ENCODE results near the gene GNAS.

Gene GNAS

DNA sequence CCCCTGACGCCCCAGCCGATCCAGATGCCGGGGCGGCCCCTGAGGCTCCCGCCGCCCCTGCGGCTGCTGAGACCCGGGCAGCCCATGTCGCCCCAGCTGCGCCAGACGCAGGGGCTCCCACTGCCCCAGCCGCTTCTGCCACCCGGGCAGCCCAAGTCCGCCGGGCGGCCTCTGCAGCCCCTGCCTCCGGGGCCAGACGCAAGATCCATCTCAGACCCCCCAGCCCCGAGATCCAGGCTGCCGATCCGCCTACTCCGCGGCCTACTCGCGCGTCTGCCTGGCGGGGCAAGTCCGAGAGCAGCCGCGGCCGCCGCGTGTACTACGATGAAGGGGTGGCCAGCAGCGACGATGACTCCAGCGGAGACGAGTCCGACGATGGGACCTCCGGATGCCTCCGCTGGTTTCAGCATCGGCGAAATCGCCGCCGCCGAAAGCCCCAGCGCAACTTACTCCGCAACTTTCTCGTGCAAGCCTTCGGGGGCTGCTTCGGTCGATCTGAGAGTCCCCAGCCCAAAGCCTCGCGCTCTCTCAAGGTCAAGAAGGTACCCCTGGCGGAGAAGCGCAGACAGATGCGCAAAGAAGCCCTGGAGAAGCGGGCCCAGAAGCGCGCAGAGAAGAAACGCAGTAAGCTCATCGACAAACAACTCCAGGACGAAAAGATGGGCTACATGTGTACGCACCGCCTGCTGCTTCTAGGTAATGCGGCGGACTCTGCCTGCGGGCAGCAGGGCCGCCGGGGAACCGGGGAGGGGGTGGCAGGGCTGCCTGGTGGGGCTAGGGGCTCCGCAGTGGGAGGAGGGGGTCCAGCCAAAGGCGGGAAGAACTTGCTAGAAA, 2.3 kb downstream of the GNAS start:
- DNase-seq: no peak

DNA sequence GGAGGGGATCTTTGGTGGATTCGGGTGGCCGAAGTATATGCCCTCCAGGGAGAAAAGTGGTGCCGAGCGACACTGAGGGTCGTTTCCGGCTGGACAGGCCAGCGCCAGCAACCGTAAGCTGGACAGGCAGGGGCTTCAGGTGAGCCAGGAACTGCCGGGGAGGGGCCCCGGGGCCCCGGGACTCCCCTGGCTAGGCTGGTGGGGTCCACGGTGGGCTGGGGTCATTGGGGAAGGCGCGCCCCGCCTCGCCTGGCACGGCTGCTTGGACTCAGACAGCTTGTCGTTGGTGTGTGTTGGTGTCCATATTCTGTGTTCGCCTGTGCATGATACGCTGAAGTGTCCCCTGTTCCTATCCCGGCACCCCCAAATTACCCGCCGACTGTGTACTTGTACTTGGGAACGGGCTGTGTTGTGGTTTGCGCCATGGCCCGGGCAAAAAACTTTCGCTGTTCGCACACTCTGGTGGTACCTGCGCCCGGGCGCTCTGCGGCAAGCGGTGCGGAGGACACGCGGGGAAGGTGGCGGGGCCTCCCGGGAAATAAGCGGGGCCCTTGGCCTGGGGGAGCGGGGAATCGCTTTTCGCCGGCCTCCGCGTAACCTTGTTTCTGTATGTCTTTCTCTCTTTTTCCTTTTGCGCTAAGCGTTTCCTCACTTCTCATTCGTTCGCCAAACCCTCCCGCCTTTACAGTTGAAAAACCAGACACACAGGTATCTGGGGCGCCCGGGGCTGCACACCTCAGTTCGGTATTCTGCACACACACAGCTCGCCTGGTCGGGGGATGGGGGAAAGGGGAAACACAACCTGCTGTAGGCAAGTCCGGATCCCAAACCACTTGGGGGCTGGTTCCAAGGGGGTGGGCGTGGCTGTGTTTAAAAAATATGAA, 3.2 kb downstream of the GNAS start:
- DNase-seq: no peak

DNA sequence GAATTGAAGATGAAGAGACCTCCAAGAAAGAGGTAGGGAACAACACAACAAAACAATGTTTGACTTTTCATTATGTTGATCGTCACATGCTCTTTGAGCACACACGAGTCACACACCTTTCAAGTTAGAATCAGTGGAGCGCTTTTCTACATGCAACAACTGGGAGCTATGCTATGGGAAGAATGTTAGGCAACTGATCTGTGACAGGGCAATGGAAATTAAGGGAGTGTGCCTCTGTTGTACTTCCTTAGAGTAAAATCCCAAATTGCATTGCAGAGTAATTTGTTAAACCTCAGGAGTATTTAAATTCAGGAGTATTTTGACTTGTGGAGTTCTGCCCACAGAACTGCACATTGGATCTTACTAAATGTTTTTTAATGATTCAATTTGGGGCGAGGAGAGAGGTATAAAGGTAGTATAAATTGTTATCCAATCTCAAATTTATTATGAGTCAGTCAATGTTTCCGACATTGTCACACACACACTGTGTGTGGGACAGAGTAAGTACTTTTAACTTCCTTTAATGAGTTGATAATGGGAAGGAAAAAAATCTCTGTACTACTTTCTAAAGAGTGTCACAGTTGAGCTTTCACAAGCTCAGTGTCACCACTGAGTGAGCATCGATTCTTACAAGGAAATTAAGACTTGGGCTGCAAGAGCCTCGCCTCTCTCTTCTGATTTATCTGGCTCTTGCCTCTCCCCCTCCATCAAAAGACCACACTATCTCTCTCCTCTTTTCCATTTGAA, 10.7 kb downstream of the GNAS start:
- no peak for DNase-seq

DNA sequence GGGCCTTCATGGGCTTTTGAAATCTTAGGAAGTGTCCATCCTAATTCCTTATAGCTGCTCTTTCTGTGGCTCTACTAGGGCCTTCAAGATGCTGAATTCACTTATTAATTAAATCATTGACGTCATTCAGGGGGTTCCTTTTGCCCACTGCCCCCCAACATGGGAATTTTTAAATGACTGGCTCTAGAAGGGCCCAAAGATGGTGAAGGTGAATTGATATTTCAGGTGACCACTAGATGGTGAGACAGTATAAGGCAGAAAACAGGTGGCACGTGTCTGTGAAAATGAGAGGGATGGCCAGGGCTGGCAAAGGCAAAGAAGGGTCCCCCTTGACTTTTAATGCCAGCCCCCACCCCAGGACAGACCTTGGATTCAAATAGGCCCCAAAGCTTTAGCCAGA, 11.8 kb downstream of the GNAS start:
- peak in 1 of 2 donors; percentile 37 for DNase-seq

DNA sequence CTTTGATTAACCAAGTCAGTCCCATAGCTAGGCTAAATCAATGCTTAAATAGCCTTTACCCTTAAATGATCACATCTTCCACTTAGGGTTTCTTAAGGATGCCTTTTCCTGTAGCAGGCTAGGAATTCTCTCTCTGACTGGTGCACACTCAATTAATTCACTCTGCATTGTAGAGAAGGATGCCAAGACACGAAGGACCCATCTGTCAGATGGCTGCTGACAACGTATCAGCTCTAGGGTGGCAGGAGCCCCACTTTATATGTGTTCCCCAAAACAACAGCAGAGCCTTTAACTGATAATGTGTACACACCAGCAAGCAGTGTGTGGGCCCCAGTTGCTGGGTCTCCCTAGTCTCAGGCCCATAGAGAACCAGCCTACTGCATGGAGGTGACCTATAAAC, 13.3 kb downstream of the GNAS start:
- DNase-seq: no peak

DNA sequence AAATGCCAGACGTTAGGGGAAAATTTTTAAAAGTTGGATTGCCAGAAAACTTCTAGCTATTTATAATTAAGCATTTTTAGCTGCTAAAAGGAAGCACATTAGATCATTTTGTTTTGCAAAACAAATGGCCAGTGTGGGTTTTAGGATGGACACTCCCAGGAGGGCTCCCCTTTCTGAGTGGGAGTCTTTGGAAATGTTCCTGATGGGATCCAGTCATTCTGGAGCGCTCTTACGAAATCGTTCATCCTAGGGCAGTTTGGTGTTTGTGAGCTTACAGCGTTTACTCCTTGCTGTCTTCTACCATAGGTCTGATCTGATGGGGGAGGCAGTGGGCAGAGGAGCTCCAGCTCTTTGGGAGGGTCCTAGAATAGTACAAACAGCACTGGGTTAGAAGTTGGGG, 14.7 kb downstream of the GNAS start:
- no peak for DNase-seq

DNA sequence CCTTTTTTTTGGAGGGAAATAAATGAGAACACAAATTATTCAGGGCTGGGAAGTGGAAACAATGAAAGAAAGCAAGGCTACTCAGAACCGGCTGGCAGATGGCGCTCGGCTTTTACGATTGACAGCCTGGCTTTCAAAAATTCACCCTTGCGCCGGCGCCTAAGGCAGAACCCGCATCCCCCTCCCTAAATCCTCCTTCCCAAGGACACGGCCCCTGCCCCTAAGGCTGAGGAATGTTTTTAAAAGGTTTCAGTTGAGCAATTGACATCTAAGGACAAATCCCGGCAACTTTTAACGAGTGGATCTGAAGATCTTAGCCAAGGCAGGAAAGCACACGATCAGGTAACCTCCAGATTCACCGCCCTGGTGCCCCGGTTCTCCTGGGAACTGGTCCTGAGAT, 16.3 kb downstream of the GNAS start:
- DNase-seq: no peak

DNA sequence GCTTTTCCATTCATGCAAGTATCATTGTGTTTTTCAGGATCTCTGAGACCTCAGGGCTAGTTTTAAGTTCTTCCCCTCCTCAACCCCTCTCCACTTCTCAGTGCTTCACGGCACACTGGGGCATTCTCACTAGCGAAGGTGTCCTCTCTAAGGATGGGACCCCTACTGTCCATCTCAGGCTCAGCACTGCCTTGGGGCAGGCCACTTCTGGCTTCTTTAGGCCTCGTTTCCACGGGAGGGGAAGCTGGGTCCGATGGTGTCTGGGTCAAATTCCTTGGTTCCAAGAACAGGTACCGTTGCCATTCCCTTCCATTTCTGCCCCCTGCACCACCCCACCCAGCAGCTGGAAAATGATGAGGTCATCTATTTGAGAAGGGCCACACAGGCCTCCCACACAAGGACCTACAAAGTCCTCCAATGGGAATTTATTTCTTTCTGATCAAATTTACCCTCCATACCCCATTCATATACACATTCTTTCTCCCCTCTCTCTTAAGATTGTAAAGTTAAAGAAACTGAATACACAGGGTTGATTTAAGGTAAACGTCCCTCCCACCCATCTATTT, 17.2 kb downstream of the GNAS start:
- no peak for DNase-seq

DNA sequence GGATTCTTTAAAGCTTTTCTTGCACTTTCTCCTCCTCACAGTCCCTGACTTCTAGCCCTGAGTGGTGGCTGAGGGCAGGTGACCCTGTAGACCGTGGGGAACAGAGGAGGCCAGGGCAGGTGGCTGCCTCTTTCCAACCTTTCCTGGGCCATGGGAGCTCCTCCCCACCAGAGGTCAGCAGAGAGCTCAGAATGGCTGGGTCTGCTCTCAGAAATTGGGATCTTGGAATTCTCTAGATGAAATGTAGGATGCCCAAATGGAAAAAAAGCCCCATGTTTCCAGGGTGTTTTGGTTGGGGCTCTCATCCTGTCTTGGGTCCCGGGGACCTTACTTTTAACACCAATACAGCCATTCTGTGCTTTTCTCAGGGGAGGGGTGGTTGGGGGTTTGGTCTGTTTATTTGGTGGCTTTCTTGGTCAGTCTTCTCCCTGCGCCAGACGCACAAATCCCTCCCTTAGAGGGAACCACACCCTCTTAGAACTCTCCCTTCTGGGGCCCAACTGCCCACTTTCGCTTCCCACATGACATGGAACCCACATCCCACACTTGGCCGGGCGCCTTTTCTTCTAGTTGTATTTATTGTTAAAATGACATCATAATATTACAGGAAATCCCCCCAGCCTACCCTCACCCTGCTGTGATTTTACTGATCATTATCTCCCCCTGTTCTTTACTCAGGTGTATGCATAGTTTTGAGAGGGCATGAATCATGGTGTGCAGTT, 17.9 kb downstream of the GNAS start:
- DNase-seq: peak; percentile 56 to 59

DNA sequence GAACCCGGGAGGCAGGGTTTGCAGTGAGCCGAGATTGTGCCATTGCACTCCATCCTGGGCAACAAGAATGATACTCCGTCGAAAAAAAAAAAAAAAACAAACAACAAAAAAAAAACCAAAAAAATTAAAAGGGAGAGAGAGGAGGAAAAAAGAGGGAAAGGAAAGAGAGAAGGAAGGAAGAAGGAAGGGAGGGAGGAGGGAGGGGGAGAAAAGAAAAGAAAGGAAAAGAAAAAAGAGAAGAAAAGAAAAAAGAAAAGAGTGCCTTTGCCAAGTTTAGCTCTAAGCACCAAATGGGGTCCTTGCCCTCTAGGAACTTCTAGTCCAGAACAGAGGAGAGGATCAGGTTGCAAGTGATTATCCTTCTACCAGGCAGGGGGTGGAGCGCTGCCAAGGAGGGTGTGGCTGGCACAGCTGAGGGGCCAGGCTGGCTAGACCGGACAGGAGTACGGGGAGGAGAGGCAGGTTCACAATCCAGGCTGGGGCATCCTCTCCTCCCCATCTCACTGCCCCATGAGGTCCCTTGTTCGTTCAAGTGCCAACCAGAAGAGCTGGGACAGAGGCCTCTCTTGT, 19.1 kb downstream of the GNAS start:
- DNase-seq: no peak

DNA sequence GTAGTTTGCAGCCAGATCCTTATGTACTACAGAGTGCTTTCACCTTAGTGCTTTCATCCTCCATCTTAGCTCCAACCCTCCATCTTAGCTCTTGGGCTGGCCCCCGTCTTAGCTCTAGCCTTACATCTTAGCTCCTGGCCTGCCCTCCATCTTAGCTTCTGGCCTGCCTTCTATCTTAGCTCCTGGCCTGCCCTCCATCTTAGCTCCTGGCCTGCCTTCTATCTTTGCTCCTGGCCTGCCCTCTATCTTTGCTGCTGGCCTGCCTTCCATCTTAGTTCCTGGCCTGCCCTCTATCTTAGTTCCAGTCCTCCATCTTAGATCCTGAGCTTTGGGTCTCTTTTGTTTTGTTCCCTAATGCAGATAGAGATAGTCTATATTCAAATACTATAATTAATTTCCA, 22.0 kb downstream of the GNAS start:
- DNase-seq: no peak

DNA sequence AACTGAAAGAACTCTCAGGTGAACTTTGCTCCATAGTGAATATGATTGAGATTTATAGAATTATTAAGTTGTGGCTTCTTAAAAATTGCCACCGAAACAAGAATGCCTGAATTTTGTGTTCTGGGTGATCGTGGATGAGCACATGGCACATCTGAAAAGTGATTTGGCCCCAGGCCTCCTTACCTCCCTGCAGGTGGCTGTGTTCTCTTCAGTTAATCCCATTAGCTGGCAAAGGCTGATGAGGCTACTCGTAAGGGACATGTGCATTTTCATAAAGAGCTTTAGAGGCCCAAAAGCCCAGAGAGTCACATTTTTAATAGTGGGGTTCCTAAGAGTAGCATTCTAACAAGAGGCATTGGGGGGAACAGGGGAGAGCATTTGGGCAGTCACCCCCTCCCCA, 22.6 kb downstream of the GNAS start:
- no peak for DNase-seq

DNA sequence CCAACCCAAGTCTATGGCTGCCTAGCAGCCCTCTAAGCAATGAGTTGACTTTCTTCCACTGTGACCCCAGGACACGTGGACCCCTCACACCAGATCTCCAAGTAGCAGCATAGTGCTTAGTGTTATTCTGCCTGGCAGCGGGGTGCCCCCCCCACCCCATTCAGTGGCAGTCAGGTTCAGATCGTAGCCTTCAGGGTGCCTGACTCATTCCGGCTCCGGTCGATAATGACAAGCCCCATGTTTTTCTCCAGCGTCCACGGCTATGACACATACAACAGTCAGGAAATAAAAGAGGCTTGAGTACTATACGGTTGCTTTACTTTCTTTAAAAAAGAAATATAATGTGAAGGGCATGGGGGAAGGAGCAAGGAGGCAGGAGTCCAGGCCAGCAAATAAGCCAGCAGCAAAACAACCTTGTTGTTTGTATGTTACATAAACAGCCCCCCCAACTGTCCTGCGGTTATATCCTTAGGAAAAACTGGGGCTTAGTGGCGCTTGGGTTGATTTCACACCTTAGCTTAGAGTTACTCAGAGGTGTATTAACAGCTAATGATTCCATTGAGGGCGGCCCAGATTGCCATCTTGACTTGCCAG, 23.1 kb downstream of the GNAS start:
- no peak for DNase-seq

DNA sequence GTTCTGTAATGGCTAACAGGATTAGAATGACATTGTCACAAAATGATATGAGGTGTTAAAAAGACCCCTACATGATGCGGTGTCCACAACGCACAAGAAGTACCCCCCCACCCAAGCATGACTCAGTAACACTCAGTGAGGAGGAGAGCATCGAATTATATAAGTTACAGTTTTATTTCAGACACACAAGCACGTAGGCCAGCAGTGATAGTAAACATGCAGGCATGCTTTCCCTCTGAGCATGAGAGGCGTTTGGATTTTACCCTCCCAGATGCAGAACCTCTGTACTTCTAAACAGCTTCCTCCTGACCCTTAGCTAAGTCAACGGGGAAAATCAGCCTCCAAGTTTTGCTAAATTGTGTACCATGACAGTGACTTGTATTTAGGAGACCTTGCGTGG, 23.9 kb downstream of the GNAS start:
- no peak for DNase-seq

DNA sequence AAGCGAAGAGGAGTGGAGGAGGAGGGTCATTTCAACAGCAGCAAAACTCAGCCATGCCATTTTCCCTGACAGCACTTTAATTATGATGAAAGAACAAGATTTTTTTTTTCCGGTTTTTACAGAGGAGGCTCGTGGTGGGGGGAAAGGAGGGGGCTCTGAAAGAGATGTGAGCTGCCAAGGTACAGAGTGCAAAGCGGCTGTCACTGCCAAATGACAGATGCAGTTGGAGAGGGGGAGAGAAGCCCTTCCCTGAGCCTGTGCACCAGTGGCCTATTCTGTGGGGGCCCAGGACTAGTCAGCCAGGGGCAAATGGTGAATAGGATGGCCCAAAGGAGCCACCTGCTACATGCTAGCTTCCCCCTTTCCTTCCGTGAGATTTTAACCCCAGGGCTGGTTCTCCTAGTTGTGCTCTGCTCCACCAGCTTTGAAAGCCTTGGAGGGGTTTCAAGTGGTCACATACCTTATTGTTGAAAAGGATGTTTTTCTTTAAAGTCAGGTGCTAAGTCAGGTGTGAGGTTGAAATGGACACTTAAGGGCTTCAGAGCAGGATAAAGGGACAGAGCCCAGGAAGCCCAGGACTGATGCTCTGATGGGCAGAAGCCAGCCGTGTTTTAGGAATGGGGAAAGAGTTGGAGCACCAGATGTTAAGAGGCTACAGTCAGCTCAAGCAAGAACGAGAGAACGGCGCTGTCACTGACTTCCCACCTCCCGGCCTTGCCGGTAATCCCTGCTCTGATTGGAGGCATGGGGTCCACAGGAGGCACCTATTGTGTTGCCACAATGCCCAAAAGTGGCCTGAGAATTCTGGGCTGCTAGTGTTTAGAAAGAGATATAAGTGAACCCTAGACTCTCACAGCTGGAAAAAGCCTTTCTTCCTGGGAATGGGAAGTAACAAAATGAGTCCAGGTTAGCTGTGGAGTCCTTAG, 24.8 kb downstream of the GNAS start:
- DNase-seq: no peak

DNA sequence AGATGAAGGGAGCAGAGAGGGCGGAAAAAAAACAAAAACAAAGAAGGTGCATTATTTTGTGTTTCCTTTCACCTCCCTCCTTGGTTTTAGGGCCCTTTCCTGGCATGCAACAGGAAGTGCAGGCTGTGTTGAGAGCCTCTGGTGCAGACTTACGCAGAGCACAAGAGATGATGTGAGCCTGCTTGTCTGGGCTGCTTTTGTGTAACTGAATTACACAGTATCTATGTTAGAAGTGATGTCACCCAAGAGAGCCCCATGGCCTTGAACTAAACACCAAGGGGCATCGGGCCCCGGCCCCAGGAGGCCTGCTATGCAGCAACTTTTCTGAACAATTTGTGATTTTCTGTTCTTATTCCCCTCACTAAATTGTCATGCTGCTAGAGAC, 25.5 kb downstream of the GNAS start:
- peak; percentile 14 to 26 for DNase-seq

DNA sequence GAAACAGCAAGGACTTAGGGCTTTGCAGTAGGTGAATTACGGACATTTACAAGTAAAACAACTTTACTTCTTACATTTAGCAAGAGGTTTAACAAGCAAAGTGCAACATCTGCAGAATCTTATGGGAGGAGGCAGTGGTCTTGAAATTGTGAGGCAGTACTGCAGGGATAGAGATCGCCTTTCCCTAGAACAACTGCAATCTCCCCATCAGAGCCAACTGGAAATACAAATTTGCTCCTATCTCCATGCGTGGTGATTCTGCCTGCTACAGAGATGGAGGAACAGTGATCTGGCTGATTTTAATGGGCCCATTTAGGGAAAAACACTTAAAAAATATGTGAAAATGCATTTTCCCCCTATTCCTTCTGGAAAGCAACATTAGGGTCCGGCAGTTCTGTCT, 25.9 kb downstream of the GNAS start:
- no peak for DNase-seq

DNA sequence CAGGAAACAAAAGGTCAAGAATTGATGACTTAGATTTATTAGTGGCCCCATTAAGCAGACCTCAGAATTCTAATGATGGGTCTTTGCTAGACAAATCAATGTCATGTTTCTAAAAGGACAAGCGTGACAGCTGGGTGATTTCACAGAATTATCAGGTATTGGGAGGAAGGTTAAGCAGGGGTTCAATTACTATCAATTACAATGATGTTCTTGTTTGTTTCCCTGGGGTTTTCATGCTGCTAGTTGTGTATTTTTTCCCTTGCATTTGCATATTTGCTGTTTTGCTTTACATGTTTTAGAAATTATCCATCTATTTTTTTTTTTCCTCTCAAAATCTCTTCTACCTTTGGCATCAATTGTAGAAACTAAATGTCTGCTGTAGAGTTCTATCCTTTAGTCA, 27.9 kb downstream of the GNAS start:
- no peak for DNase-seq

DNA sequence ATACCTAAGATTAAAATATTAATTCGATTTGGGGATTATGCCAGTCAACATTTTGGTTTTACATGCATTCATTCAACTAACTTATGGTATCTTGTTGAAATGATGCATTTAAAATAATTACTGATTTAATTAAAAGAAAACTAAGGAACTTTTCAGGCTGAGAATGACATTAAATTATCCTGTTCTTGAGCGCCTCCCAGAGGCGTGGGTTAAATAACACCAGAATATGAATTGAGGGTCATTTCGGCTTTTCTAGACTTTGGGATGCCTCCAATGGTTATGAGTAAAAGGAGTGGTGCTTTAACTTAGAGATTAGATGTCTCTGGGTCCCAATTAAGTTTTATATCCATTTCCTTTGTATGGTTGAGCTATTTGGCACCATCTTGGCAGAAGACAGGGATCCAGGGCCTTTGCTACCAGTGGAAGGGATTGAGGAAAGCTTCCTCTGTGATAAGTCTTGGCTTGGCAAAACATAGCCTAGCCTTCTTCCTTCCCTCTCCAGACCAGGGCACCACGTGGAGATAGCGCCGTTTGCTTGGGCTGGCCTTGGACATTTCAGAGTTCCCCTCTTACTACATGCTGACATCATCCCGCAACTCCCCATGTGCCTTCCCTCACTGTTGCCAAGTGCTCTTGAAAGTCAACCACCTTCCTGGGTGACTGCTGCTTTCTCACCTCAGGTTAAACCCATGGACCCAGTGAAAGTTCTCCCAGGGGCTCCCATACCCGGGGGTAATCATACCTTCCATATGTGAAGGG, 28.7 kb downstream of the GNAS start:
- no peak for DNase-seq

DNA sequence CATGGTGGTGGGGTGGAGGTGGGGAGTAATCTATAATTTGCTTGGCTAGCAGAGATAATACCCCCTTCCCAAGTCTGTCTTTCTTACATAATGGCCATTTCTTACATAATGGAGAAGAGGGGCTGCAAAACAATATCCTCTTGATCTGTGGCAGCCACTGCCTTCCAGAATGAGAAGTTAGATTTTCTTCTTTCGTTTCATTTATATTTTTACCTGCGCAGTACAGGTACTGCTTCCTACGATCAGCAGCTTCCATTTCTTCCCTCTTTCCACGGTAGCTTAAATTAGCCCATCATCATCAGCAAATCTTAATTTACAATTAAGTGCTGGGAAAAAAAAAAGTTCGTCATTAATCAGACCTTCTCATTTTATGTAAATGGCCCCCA, 30.2 kb downstream of the GNAS start:
- no peak for DNase-seq
